ENCODE data around the gene DENND2A. TPM values are rescaled to one million over a fixed set of nuclear protein-coding genes. Genes with fewer than 3 reads are reported as not detected.
"Not testable (repeated sequence)": the region's sequence is repeated elsewhere in the genome, so short reads cannot be mapped to it uniquely, and the experiment has no call there.

Gene DENND2A
- polyA plus RNA-seq, 3 donors = 1.2 to 38.9 (median 10.1) TPM

DNA sequence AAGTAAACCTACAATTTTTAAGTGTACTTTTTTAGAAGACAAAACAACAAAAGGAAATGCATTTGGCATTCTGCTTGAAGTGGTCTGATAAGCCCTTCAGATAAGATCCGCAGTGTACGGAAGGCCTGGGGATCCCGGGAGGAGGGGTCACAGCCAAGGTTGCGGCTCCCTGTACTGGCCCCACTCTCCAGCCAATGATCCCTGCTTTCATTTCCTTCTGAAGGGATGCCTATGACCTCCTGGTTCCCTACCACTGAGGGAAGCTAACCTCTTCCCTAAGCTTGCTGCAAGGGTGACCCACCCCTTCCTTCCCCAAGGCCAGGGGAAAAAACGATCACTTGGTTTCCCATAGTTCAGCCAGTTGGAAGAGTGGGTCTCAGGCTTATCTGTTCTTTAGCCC, 5.3 kb downstream of the DENND2A start:
- 25 to 47% (median 41%) methylated on average over 5 of the region's 5 CpGs for WGBS, 3 donors
- no peak overlapping the region for H3K27ac ChIP-seq (ENCODE audit: low read depth, low read length)

DNA sequence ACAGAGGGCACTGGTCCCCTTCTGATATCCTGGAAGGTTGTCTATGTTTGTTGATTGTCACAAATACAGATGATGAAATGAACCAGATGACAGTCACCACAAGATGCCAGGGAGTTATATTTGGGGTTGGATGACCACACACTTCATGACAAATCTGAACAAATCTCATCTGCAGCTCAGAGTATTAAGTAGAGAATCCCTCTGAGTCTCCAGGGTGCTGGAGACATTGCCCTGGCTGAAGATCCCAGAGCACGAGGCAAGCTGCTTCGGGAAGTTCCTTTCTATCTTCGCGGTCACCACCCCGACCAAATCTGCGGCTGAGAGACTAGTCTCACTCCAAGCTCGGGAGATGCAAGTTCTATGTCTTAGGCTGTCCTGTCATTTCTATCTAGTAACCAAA, 9.0 kb downstream of the DENND2A start:
- H3K27ac ChIP-seq (ENCODE audit: low read depth, low read length) = no peak overlapping the region
- 55 to 69% (median 63%) methylated on average over 7 of the region's 7 CpGs for WGBS, 3 donors

DNA sequence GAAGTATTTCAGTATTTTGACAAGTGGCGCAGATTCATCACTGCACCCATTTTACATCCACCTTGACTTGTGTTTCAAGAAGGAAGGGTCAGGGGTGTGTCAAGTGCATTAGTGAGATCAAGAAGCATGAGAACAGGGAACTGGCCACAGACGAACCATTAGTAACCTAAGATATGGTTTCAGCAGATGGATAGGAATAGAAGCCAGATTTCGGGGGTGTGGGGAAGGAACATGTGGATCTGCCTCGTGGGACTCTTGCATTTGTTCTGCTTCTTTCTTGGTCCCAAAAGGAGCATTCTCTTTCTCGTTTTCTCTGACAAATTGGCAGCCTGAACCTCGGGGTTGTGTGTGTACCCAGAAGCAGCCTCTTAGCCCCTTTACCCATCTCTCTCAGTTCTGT, 9.6 kb downstream of the DENND2A start:
- 47 to 56% (median 47%) methylated on average over 6 of the region's 6 CpGs for WGBS, 3 donors
- no peak overlapping the region for H3K27ac ChIP-seq (ENCODE audit: low read depth, low read length)

DNA sequence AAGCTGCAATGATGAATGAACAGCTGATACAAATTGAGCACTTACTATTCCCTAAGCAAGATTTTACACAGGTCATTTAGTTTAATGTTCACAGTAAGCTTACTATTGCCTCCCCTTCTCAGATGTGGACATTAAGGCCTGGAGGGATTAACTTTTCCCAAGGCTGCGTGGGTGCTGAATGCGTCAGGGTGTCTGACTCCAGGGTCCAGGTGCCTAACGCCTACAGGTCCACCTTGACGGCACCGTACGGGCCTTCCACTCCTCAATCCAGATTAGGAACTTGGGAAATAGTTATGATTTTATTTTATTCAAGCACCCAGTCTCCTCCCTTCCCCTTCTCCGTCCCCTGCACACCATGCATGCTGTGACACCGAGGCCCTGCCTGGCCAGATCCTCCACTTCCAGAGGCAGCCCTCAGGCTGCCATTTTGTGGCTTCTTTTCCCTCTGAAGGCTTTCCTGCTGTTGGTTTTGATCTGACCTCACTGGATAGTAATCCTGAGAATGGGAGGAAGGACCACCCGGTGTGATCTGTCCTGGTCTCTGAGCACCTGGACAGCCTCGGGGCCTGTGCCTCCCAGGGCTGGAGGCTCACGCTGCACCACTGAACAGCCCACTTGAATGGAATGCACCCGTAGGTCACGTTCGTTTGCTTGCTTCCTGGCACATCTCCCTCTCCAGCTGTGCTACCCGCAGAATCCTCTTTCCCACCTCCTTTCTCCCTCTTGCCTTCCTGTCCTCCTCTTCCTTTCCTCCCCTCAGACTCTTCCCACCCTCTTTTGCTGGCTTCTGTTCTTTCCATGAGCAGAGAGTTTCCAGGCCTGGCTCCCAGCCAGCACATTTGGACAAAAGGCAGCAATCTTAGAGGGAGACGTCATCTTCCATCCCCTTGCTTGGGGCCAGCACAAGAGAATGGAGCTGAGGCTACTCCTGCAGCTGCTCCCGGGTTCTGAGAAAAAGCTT, 14.4 kb downstream of the DENND2A start:
- H3K27ac ChIP-seq (ENCODE audit: low read depth, low read length) = no peak overlapping the region
- 55 to 61% (median 59%) methylated on average over 16 to 17 of the region's 17 CpGs for WGBS, 3 donors

DNA sequence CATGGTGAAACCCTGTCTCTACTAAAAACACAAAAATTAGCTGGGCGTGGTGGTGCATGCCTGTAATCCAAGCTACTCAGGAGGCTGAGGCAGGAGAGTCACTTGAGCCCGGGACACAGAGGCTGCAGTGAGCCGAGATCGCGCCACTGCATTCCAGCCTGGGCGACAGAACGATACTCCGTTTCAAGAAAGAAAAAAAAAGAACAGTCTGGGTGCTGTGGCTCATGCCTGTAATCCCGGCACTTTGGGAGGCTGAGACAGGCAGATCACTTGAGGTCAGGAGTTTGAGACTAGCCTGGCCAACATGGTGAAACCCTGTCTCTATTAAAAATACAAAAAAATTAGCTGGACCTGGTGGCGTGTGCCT, 15.4 kb downstream of the DENND2A start:
- not testable (repeated sequence) for H3K27ac ChIP-seq (ENCODE audit: low read depth, low read length)
- WGBS, 3 donors = 89 to 94% (median 90%) methylated on average over 10 of the region's 10 CpGs

DNA sequence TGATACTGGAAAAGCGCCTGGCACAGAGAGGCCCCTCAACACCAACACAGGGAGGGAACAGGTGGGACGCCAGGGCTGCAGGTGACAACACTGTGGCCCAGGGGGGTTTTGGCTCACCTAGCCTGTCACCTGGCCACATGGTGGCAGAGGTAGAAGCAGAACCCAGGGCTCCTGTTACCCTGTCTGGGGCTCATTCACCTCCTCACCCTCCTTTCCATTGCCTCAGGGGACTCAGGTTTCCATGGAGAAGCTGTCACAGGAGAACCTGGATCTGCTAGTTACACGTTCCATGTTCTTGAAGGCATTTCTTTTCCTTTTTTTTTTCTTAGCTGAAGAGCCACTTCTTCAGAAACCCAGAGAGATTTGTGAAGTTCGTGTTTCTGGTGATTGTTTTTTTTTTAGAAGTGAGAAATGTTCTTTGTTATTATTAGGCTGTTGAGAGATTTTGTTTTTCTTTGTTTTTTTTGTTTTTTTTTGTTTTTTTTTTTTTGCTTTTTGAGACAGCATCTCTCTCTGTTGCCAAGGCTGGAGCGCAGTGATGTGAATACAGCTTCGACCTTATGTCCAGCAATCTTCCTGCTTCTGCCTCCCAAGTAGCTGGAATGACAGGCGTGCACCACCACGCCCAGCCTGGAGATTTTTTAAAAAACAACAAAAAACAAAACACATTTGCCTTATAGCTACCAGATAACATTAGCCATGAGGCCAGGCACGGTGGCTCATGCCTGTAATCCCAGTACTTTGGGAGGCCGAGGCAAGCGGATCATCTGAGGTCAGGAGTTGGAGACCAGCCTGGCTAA, 16.0 kb downstream of the DENND2A start:
- H3K27ac ChIP-seq (ENCODE audit: low read depth, low read length) = no peak overlapping the region

DNA sequence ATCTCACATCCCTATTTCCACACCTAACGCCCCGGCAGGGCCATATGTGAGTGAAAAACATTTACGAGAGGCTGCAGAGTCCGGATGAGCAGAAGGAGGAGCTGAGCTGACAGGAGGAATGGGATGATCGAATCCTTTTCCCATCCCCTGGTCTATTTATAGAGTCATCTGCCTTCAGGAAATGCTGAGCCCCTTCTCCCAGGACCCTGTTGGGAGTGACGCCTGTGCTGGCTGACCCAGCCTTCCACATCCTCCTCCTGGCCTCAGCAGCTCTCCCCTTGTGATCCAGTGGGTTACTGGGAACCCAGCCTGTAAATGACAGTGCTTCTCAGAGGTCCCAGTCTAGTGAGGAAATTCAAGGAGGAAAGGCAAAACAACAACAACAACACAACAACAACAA, 16.6 kb downstream of the DENND2A start:
- WGBS, 3 donors = 49 to 80% (median 56%) methylated on average over 6 of the region's 6 CpGs
- H3K27ac ChIP-seq (ENCODE audit: low read depth, low read length) = no peak overlapping the region

More for the DNA sequence above, 16.0 kb downstream of the DENND2A start:
- WGBS, 3 donors = 79 to 86% (median 84%) methylated on average over 11 of the region's 11 CpGs

DNA sequence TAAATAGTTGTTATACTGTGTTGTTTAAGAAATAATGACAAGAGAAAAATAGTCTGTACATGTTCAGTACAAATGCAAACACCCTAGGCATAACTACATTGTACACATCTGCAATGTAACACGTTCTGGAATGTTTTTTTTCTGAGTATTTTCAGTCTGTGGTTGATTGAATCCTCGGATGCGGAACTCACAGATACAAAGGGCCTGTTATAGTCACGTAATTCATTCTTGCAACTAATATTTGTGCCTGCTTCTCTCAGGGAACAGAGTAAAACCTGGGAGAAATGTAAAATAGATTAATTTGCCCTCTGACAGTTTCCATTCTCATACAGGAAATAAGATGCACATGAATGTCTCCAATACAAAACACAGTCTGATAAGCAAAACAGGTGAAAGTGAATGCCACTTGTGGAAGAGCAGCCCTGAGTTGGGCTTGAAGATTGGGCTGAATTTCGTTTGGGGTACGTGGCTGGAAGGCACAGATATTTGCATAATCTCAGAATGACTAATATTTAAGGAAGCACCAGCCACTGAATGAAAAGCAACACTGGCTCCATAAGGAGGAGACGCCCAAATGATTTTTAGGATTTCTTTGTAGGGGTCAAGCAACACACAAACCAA, 19.1 kb downstream of the DENND2A start:
- 66 to 72% (median 70%) methylated on average over 7 of the region's 7 CpGs for WGBS, 3 donors
- no peak overlapping the region for H3K27ac ChIP-seq (ENCODE audit: low read depth, low read length)

DNA sequence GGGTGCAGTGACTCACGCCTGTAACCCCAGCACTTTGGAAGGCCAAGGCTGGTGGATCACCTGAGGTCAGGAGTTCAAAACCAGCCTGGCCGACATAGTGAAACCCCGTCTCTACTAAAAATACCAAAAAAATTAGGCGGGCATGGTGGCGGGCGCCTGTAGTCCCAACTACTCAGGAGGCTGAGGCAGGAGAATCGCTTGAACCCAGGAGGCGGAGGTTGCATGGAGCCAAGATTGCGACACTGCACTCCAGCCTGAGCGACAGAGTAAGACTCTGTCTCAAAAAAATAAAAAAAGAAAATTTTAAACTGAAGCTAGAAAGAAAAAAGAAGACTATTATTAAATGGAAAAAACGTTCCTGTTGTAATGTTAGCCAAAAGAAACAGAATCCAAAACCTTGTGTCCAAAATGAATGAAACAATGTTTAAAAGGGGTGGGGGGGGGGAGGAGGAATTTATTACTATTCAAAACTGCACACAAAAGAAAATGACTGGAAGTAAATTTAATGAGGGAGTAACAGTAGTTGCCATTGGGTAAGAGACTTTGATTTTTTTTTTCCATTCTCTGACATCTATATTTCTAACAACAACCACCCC, 20.6 kb downstream of the DENND2A start:
- 76 to 85% (median 85%) methylated on average over 11 of the region's 11 CpGs for WGBS, 3 donors
- not testable (repeated sequence) for H3K27ac ChIP-seq (ENCODE audit: low read depth, low read length)

DNA sequence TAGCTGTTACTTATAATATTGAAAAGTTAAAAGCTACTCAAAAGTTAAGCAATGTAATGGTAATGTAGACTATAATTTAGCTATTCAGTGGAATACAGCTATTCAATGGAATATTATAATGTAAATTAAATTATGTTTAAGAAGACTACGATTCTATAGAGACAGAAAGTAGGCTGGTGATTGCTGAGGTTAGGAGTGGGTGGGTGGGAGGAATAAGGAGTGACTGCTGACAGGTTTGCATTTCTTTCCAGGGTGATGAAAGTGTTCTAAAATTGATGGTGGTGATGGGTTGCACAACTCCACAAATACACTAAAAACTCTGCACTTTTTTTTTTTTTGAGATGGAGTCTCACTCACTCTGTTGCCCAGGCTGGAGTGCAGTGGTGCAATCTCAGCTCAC, 21.4 kb downstream of the DENND2A start:
- 63 to 75% (median 71%) methylated on average over 1 of the region's 1 CpG for WGBS, 3 donors

DNA sequence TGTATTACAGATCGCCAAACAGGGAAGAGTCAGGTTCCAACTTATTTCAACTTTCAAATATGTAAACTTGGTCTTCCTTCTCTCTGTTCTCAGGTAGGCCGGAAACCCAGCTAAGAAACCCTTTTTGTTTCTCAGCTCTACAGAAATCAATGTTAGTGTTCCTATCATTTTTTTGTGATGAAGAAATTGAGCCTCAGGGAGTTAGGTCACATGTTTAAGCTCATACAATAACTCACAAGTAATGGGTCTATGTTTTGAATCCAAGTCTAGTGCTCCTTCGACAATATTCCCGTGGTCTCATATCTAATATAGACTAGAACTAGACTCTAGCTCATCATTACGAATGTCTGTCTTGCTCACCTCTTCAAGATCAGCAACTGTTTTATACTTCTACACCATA, 22.3 kb downstream of the DENND2A start:
- 80 to 90% (median 88%) methylated on average over 5 of the region's 5 CpGs for WGBS, 3 donors
- H3K27ac ChIP-seq (ENCODE audit: low read depth, low read length) = no peak overlapping the region

More for the DNA sequence above, 21.4 kb downstream of the DENND2A start:
- H3K27ac ChIP-seq (ENCODE audit: low read depth, low read length) = no peak overlapping the region

DNA sequence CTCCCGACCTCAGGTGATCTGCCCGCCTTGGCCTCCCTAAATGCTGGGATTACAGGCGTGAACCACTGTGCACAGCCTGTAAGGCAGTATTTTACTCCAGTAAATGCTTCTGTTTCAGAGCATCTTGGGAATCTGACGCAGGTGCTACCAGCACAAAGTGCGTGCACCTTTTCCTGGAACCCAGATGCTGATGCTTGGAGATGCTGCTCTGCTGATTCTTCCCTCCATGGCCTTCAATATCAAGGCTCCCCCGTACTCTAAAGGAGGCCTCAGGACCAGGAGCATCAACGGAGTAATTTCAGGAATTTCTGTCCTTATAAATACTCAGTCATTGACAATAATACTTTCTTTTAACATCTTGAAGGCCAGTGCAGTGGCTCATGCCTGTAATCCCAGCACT, 23.5 kb downstream of the DENND2A start:
- WGBS, 3 donors = 88 to 94% (median 92%) methylated on average over 7 of the region's 7 CpGs
- H3K27ac ChIP-seq (ENCODE audit: low read depth, low read length) = no peak overlapping the region

DNA sequence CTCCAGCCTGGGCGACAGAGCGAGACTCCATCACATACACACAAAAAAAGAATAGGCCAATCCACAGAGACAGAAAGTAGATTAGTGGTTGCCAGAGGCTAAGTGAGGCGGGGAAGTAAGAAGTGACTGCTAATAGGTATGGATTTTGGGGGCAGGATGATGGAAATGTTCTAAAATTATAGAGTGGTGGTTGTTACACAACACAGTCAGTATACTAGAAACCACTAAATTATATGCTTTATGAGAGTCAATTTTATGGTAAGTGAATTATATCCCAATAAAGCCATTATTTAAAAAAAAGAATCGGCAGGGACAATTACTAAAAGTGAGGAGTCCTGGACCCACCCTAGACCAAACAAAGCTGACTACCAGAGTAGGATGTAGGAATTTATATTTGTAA, 24.3 kb downstream of the DENND2A start:
- no peak overlapping the region for H3K27ac ChIP-seq (ENCODE audit: low read depth, low read length)
- WGBS, 3 donors = 84 to 99% (median 85%) methylated on average over 4 of the region's 4 CpGs

DNA sequence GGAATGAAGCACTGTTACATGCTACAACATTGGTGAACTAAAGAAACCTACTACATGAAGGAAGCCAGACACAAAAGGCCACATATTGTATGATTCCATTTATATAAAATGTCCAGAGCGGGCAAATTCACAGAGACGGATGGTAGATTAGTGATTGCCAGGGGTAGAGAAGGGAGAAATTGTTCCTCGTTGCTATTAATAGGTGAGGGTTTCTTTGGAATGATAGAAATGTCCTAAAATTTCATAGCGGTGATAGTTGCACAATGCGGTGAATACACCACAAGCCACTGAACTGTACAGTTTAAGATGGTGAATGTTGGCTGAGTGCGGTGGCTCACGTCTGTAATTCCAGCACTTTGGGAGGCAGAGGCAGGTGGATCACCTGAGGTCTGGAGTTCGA, 29.0 kb downstream of the DENND2A start:
- no peak overlapping the region for H3K27ac ChIP-seq (ENCODE audit: low read depth, low read length)

DNA sequence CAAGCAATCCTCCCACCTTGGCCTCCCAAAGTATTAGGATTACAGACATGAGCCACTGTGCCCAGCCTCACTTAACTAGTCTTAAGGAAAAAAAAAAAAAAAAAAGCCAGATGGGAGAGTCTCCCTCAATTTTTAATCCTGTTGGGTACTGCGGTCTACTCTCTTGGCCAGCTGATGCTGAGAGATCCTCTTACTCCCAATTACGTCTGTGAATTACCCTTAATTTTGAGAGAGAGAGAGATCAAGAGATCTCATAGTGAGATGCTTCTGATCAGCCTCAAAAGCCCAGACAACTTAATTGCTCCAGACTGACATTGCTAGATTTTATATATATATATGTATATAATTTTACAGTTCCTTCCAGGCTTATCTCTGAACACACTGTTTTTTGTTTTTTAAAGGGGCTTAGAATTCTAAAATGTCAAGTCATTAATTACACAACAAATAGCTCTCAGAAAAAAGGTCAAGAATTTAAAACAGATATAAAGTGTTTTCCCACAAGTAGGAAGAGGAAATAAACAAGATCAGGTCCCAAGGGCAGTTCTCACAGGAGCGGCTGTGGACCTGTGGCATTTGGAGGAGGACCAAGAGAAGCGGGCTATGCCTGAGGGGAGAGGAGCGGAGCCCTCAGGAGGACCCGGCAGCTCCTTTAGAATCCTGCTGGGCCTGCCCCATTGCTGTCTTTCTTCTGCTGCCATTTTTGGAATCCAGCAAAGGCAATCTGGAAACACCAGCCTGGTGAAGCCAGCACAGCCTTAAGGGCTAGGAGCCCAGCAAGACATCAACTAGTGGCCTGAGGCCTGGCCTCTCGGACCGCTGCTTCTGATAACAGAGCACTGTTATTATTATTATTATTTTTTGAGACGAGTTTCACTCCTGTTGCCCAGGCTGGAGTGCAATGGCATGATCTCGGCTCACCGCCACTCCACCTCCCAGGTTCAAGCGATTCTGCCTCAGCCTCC, 30.1 kb downstream of the DENND2A start:
- WGBS, 3 donors = 75 to 79% (median 76%) methylated on average over 12 of the region's 12 CpGs
- H3K27ac ChIP-seq (ENCODE audit: low read depth, low read length) = no peak overlapping the region

More for the DNA sequence above, 29.0 kb downstream of the DENND2A start:
- WGBS, 3 donors = 92 to 94% (median 94%) methylated on average over 8 of the region's 8 CpGs

DNA sequence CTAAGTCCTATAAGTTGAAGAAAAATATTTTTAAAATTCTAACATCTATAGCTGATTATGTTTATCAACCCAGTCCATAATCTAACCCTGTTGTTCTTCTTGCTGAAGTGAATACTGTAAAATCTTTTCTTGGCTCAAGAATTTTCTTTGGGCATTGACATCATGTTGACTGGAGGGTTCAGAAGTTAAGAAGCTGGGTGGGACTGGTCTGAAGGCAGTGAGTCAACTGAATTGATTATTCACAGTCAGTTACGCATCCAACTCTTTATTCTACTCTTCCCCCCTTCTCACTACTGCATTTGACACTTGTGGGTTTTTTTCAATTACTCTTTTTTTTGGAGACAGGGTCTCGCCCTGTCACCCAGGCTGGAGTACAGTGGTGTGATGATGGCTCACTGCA, 31.0 kb downstream of the DENND2A start:
- no peak overlapping the region for H3K27ac ChIP-seq (ENCODE audit: low read depth, low read length)
- 86 to 98% (median 93%) methylated on average over 2 of the region's 2 CpGs for WGBS, 3 donors

DNA sequence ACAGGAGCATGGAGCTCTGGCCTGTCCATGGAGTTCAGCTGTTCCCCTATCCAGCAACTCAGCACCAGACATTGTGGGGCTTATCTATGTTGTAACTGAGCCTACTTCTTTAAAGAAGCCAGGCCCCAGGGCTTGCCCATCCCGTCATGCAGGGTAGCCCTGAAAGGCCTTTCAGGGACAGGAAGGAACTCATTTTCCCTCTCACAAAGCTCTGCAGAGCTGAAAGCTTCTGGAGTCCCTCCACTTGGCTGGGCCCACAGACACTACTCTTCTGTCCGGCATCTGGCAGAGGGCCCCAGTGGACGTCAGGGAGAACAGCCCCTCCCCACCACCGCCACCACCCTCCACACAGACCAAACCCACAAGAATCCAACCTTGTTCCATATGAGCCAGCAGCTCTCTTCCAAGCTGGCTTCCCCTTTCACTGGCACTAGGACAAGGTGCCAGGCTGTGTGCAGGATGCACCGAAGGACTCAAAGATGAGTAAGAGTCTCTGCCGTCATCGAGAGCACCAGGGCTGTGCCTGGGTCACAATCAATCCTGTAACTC, 33.1 kb downstream of the DENND2A start:
- no peak overlapping the region for H3K27ac ChIP-seq (ENCODE audit: low read depth, low read length)
- 32 to 60% (median 34%) methylated on average over 7 of the region's 7 CpGs for WGBS, 3 donors

Measured in adipose tissue (tissue), 3 donors.